HepG2 (cell line): Measurements from ENCODE around the gene TRPV4.

Experiments
- ESRRA ChIP-seq: sonication (generic); formaldehyde crosslinking; IDR thresholded peaks from 2 replicates; pipeline ENCODE4 v1.5.1; 2020; ENCODE audit warnings: mild to moderate bottlenecking, low read depth, missing genetic modification reagents
- HDAC2 ChIP-seq: sonication (generic); formaldehyde crosslinking; IDR thresholded peaks from 2 replicates; pipeline ENCODE4 v1.4.0; 2020; ENCODE audit warnings: missing genetic modification reagents
- ZBTB40 ChIP-seq, 2 experiments: fragments of 450-650 bp in 1 of 2; sonication (generic) in 1 of 2; formaldehyde crosslinking in 1 of 2; IDR thresholded peaks; 2 replicates each; pipeline versions ENCODE4 v1.6.1 to v1.8.0; 2016 to 2022; ENCODE audit warnings: antibody characterized with exemption in 1 of 2, mild to moderate bottlenecking in 1 of 2, missing genetic modification reagents in 1 of 2
- ZNF609 ChIP-seq: sonication (generic); formaldehyde crosslinking; IDR thresholded peaks from 2 replicates; pipeline ENCODE4 v1.4.0; 2020; ENCODE audit warnings: mild to moderate bottlenecking, missing genetic modification reagents, borderline replicate concordance

GRCh38 chr12:109792992-109793391, 40.2 kb downstream of the TRPV4 start:
- TF ChIP-seq HDAC2 (no peak), ZNF609 (CRISPR knock-in tag) (no peak), ESRRA (no peak), ZBTB40 (IDR thresholded peaks at IDR 0.05) (no peak), ZBTB40 (CRISPR knock-in tag; IDR thresholded peaks at IDR 0.05) (no peak)
